Stimulated activated CD8-positive, alpha-beta memory T cell treated with anti-CD3 and anti-CD28 coated beads, Interleukin-7, amount 100 ng/mL, for 4 hours (primary cell): ENCODE results near the gene INHBB.

Experiments used
- DNase-seq, 2 donors: peaks; one replicate each; pipeline ENCODE4 v3.0.0-alpha.2; 2020; ENCODE audit warnings: low read depth in 2 of 2

The INHBB gene

DNA sequence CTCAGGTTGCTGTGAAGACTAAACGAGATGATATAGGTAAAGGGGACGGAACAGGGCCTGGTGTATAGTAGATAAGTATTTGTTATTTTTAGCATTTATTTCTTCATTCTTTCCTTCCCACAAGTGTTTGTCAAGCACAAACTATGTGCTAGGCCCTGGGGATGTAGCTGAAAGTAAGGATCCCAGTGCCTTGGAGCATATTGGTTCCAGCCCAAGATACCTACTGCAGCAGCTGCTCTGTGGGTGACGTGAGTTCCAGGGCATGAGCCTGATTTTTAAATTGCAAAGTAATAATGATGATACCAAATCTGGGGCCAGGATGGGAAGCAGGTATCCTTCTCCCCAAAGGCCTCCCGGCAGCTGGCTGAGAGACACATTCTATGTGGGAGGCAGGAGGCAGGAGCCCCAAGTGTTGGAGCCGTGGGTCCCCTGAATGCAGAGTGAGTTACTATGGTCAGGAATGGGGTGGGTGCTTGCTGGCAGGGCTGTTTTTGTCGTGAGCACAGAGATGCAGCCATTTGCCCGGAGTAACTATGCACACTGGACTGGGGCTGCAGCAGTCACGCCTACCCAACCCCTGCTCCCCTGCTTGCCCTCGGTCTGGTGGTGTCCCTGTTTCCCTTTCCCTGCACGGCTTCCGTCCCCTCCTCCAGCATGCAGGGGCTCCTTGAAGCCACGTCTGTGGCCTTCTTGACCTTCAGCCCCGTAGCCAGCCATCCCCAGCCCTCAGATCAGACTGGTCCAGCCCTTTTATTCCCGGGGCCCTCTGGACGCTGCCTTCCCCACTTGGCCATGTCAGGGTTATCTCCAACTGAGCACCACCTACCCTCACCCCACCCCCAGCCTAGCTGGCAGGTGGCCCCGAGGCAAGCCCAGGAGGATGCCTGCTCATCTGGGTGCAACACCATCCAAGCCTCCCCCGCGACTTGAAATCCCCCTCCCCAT lies 52.4 kb downstream of the INHBB start:
- DNase-seq: no peak

DNA sequence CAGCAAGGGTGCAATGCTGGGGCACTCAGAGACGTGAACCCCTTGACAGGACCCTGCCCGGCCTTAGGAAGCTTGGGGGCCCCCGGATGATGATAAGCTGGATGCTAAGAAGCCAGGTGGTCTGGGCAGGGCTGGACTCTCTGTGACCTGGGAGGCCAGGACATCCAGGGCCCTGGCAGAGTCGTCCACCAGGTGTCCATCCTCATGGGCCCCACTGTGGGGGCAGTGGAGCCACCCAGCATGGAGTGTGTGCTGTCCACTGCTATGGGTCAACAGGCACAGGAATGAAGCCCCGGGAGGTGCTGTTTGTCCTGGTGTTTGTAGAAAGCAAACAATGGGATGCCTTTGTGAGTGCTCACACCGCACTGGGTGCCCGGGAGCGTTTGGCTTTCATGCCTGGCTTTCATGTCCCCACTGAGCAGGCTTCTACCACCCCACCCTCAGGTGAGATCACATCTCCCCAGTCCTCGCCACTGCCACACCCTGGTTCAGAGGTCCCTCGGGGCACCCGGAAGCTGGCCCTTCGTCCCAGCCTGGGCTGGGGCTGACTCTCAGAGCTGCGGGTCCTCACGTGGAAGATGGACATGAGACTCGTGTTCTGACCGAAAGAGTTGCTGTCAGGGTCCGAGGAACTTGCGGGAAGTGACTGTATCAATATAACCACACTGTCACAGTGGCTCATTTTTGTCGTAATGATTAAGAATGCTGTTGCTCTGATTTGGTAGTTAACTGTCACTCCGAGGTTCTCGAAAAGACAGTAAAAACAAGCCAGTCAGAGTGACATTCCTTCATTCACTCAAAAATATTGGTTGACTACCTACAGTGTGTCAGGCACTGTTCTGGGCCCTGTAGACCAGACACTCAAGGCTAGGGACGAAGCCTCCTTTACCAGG lies 53.3 kb downstream of the INHBB start:
- no peak for DNase-seq

GRCh38 chr2:120399889-120400240 lies 53.9 kb downstream of the INHBB start:
- no peak for DNase-seq

DNA sequence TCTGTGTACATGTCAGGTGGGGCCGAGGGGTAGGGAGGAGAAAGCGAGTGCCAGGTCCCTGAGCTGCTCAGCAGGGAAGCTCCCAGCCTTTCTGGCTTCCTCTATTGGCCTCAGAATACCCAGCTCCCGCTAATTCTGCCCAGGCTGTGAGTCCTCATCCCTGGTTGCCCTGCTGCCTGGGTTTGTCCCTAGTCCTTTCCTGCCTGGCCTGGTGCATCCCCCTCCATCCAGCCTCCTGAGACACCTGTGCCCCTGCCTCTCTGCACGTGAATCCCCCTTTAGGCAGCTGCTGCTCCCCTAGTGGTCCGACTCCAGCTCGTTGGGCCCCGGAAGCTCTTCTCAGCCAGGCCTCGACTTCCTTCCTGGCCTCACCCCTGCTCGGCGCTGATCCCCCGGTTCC lies 54.6 kb downstream of the INHBB start:
- DNase-seq: no peak
